Measurements from ENCODE around the gene AK1.

The AK1 gene

DNA sequence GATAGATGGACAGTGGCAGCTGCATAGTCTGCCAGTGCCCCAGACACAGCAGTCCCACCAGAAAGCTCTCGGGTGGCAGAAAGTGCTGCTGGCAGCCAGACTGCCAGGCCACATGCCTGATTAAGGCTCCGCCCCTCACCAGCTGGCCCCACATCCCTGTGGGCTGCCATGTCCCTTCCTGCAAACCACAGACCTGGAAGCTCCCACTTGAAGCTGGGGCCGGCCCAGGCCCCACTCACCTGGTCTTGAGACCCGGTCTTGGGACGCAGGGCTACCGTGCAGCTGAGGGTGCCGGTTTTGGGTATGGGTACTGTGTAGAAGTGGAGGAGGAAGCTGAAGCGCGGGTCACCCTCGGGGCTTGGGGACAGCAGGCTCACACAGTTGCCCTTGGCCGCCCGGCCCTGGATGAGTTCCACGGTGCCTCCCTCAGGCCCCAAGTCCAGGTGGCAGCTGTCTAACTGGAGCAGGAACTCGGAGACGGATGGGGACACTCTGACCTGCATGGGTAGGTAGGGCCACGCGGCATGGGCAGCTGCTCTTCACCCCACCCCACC is 59.5 kb downstream of the AK1 start:
- Histone ChIP-seq H3K4me2 (ENCODE audit: low read depth, low read length) (no peak overlapping the region), H3K27me3 (replicated peaks; ENCODE audit: insufficient read depth, low read length) (no peaks in the 10 kb centered on the region), H3K27ac (ENCODE audit: low read length) (no peak overlapping the region), H2AFZ (ENCODE audit: low read length) (no peak overlapping the region), H3K4me1 (ENCODE audit: low read length) (no peaks in the 10 kb centered on the region), H3K79me2 (ENCODE audit: low read length) (no peaks in the 10 kb centered on the region), H3K9ac (ENCODE audit: low read length) (no peak overlapping the region), H4K20me1 (ENCODE audit: insufficient read depth, low read length) (no peaks in the 10 kb centered on the region), H3F3A (ENCODE audit: insufficient read depth, low read length) (0 out of 2 replicates have a peak, but pooled peaks cover 3% of the 10 kb centered on the region), H3K9me2 (replicated peaks; ENCODE audit: insufficient read depth, low read length) (no peaks in the 10 kb centered on the region), H3K9me3 (replicated peaks; ENCODE audit: insufficient read depth, low read length) (no peaks in the 10 kb centered on the region), H3K4me3 (ENCODE audit: low read length) (no peak overlapping the region), H3K36me3 (replicated peaks; ENCODE audit: insufficient read depth, low read length) (no peaks in the 10 kb centered on the region; the same call in 1 of the 2 replicates)
- DNase-seq = no peak
- TF ChIP-seq EZH2 (optimal IDR thresholded peaks at IDR 0.05; ENCODE audit: low read depth, low read length) (no peak), EZH2phosphoT487 (IDR thresholded peaks at IDR 0.05; ENCODE audit: low read length) (no peak)
- TF ChIP-seq, protein P1, sequence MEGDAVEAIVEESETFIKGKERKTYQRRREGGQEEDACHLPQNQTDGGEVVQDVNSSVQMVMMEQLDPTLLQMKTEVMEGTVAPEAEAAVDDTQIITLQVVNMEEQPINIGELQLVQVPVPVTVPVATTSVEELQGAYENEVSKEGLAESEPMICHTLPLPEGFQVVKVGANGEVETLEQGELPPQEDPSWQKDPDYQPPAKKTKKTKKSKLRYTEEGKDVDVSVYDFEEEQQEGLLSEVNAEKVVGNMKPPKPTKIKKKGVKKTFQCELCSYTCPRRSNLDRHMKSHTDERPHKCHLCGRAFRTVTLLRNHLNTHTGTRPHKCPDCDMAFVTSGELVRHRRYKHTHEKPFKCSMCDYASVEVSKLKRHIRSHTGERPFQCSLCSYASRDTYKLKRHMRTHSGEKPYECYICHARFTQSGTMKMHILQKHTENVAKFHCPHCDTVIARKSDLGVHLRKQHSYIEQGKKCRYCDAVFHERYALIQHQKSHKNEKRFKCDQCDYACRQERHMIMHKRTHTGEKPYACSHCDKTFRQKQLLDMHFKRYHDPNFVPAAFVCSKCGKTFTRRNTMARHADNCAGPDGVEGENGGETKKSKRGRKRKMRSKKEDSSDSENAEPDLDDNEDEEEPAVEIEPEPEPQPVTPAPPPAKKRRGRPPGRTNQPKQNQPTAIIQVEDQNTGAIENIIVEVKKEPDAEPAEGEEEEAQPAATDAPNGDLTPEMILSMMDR (IDR thresholded peaks at IDR 0.05; ENCODE audit: low read length) = no peak

DNA sequence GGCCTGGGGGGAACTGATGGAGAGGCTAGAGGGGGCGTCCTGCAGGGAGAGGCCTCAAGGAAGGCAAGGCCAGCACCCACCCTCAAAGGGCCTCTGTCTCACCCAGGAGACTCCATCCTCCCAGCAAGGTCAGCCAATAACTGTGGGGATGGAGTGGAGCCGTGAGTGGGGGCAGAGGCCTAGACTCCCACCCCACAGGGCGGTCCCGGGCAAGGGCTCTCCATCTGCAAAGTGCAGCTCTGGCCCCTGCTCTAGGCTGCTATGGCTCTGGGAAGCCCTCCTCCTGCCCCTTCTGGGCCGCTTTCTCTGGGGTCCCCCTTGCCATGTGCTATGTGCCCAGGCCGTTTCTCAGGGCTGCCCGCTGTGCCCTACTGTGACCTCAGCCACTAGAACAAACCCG is 60.7 kb downstream of the AK1 start:
- Histone ChIP-seq H3F3A (ENCODE audit: insufficient read depth, low read length) (no peaks in the 10 kb centered on the region), H3K9me3 (replicated peaks; ENCODE audit: insufficient read depth, low read length) (no peaks in the 10 kb centered on the region), H3K4me2 (ENCODE audit: low read depth, low read length) (no peak overlapping the region), H2AFZ (ENCODE audit: low read length) (no peak overlapping the region), H3K9me2 (replicated peaks; ENCODE audit: insufficient read depth, low read length) (no peaks in the 10 kb centered on the region), H3K9ac (ENCODE audit: low read length) (no peak overlapping the region), H3K27ac (ENCODE audit: low read length) (no peak overlapping the region), H3K36me3 (replicated peaks; ENCODE audit: insufficient read depth, low read length) (no peaks in the 10 kb centered on the region; the same call in 1 of the 2 replicates), H3K27me3 (replicated peaks; ENCODE audit: insufficient read depth, low read length) (no peaks in the 10 kb centered on the region), H3K79me2 (ENCODE audit: low read length) (no peaks in the 10 kb centered on the region), H4K20me1 (ENCODE audit: insufficient read depth, low read length) (no peaks in the 10 kb centered on the region), H3K4me3 (ENCODE audit: low read length) (no peak overlapping the region), H3K4me1 (ENCODE audit: low read length) (no peaks in the 10 kb centered on the region)
- TF ChIP-seq, protein P1 (IDR thresholded peaks at IDR 0.05; ENCODE audit: low read length) = no peak
- TF ChIP-seq EZH2phosphoT487 (IDR thresholded peaks at IDR 0.05; ENCODE audit: low read length) (no peak), EZH2 (optimal IDR thresholded peaks at IDR 0.05; ENCODE audit: low read depth, low read length) (no peak)
- DNase-seq = no peak
